Smooth muscle cell (in vitro differentiated cells): Measurements from ENCODE around the gene GKN1. TPM values are rescaled to one million over a fixed set of nuclear protein-coding genes. Genes with fewer than 3 reads are reported as not detected.

Experiments used
- DNase-seq: peaks from one replicate; lab custom pipeline; 2025; ENCODE audit not compliant: unreplicated experiment; lab: John Stamatoyannopoulos, UW
- H2AFZ ChIP-seq: fragments of 200-600 bp; sonication (generic); 2 replicates; pipeline ENCODE4 v1.6.0; 2016; ENCODE audit warnings: antibody characterized with exemption, low read depth, mild to moderate bottlenecking
- H3F3A ChIP-seq: fragments of 200-600 bp; sonication (generic); 2 replicates; pipeline ENCODE4 v1.6.0; 2017; ENCODE audit warnings: antibody characterized with exemption, low read depth
- H3K27ac ChIP-seq: fragments of 200-600 bp; sonication (generic); 2 replicates; pipeline ENCODE4 v1.5.1; 2016; ENCODE audit warnings: low read depth, mild to moderate bottlenecking
- H3K27me3 ChIP-seq: fragments of 200-600 bp; sonication (generic); 2 replicates; pipeline ENCODE4 v1.6.1; 2016; ENCODE audit warnings: low read depth, mild to moderate bottlenecking
- H3K36me3 ChIP-seq: fragments of 200-600 bp; sonication (generic); 2 replicates; pipeline ENCODE4 v1.5.1; 2016; ENCODE audit warnings: low read depth
- H3K4me1 ChIP-seq: fragments of 200-600 bp; sonication (generic); 2 replicates; pipeline ENCODE4 v1.5.1; 2016; ENCODE audit warnings: low read depth
- H3K4me2 ChIP-seq: fragments of 200-600 bp; sonication (generic); 2 replicates; pipeline ENCODE4 v1.6.0; 2016; ENCODE audit warnings: mild to moderate bottlenecking
- H3K4me3 ChIP-seq: fragments of 200-600 bp; sonication (generic); 2 replicates; pipeline ENCODE4 v1.5.1; 2016; ENCODE audit warnings: mild to moderate bottlenecking
- H3K79me2 ChIP-seq: fragments of 200-600 bp; sonication (generic); 2 replicates; pipeline ENCODE4 v1.6.0; 2016; ENCODE audit warnings: low read depth, mild to moderate bottlenecking
- H3K9ac ChIP-seq: fragments of 200-600 bp; sonication (generic); 2 replicates; pipeline ENCODE4 v1.6.0; 2016; ENCODE audit warnings: low read depth
- H3K9me3 ChIP-seq: fragments of 200-600 bp; sonication (generic); replicated peaks from 2 replicates; pipeline ENCODE4 v1.5.1; 2016; ENCODE audit warnings: low read depth
- H4K20me1 ChIP-seq: fragments of 200-600 bp; sonication (generic); 2 replicates; pipeline ENCODE4 v1.6.0; 2016; ENCODE audit warnings: low read depth
- WGBS: methylation state at CpG from one replicate; pipeline ENCODE4 v1.1.7; 2016; ENCODE audit warnings: low lambda C conversion rate; 5-methylcytosine and 5-hydroxymethylcytosine counted together
- polyA plus RNA-seq: library from polyadenylated mRNA; unstranded; fragments of >200 nt; fragmentation: Nextera tagmentation; extraction: Ambion mirVana; gene quantifications from 2 replicates; pipeline ENCODE4 v1.2.1, GENCODE V29; 2016
- total RNA-seq: library from RNA; depleted of rRNA; stranded (reverse); fragments of >200 nt; gene quantifications from 2 replicates; pipeline ENCODE4 v1.2.3, GENCODE V29; 2014
- TF ChIP-seq, protein P1 (sequence below): fragments of 200-600 bp; sonication (generic); IDR thresholded peaks from 2 replicates; pipeline ENCODE4 v1.5.1; 2017; ENCODE audit warnings: borderline replicate concordance, mild to moderate bottlenecking, antibody characterized with exemption; ENCODE audit not compliant: insufficient read depth, poor library complexity, severe bottlenecking

Gene GKN1
- total and polyA plus RNA-seq, 2 experiments from 2014 or later, result not detected

DNA sequence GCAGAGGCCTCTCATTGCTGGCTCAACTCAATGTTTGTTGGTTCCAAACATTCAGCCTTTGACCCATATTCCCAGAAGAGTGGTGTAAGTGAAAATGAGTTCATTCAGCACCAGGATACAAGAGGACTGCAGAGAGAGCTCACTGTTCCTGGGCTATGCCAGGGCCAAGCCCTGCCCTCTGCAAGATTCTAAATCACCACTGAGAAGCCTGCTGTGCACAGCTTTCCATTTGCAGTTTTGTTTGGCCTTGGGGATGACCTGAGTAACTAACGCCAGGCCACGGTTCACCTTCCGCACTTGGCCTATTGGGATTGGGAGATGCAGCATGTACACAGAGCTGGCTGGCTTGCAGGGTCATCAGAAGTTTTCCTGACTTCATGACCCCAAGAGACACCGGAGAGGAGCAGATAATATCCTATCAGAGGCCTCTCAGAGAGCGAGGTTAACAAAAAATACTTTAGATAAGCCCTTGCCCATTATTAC is 12.6 kb downstream of the GKN1 start:
- no peaks in the 10 kb centered on the region for H3K79me2 ChIP-seq
- no peaks in the 10 kb centered on the region for H4K20me1 ChIP-seq
- no peaks in the 10 kb centered on the region for H3F3A ChIP-seq
- H3K9ac ChIP-seq, result no peak overlapping the region
- 90% methylated on average over 5 of the region's 5 CpGs for WGBS
- no peaks in the 10 kb centered on the region for H3K4me1 ChIP-seq
- H3K36me3 ChIP-seq, result no peaks in the 10 kb centered on the region
- no peak overlapping the region for H2AFZ ChIP-seq
- TF ChIP-seq, protein P1, sequence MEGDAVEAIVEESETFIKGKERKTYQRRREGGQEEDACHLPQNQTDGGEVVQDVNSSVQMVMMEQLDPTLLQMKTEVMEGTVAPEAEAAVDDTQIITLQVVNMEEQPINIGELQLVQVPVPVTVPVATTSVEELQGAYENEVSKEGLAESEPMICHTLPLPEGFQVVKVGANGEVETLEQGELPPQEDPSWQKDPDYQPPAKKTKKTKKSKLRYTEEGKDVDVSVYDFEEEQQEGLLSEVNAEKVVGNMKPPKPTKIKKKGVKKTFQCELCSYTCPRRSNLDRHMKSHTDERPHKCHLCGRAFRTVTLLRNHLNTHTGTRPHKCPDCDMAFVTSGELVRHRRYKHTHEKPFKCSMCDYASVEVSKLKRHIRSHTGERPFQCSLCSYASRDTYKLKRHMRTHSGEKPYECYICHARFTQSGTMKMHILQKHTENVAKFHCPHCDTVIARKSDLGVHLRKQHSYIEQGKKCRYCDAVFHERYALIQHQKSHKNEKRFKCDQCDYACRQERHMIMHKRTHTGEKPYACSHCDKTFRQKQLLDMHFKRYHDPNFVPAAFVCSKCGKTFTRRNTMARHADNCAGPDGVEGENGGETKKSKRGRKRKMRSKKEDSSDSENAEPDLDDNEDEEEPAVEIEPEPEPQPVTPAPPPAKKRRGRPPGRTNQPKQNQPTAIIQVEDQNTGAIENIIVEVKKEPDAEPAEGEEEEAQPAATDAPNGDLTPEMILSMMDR, result no peak
- no peaks in the 10 kb centered on the region for H3K27me3 ChIP-seq
- H3K9me3 ChIP-seq, result no peaks in the 10 kb centered on the region
- H3K27ac ChIP-seq, result no peak overlapping the region
- no peak for DNase-seq
- H3K4me3 ChIP-seq, result no peak overlapping the region
- H3K4me2 ChIP-seq, result no peak overlapping the region

DNA sequence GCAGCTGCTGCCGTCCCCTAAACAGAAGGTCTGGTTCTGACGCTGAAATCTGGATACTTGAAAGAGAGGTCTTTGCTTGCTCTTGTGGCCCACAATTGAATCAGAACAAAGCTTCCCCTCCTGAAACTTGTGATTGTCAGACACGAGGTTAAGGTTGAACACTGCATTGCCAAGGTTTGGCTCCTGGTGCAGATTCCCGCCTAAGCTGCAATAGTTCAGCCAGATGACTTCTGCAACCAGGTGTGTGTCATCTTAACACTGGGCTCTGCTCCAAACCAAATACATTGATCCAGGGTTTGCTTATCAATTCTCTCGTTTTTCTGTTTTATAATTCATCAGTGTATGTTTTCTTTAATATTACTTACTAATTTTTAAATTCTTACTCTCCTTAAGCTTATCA is 14.6 kb downstream of the GKN1 start:
- DNase-seq, result no peak
- H3K4me3 ChIP-seq, result no peak overlapping the region
- H3K27ac ChIP-seq, result no peak overlapping the region
- no peaks in the 10 kb centered on the region for H3K9me3 ChIP-seq
- no peaks in the 10 kb centered on the region for H3K36me3 ChIP-seq
- no peak overlapping the region for H3K9ac ChIP-seq
- H3K4me1 ChIP-seq, result no peaks in the 10 kb centered on the region
- no peaks in the 10 kb centered on the region for H3F3A ChIP-seq
- no peaks in the 10 kb centered on the region for H3K79me2 ChIP-seq
- H3K4me2 ChIP-seq, result no peak overlapping the region
- H2AFZ ChIP-seq, result no peak overlapping the region
- H4K20me1 ChIP-seq, result no peaks in the 10 kb centered on the region
- TF ChIP-seq, protein P1, result no peak
- H3K27me3 ChIP-seq, result no peaks in the 10 kb centered on the region
- 81% methylated on average over 5 of the region's 5 CpGs for WGBS

DNA sequence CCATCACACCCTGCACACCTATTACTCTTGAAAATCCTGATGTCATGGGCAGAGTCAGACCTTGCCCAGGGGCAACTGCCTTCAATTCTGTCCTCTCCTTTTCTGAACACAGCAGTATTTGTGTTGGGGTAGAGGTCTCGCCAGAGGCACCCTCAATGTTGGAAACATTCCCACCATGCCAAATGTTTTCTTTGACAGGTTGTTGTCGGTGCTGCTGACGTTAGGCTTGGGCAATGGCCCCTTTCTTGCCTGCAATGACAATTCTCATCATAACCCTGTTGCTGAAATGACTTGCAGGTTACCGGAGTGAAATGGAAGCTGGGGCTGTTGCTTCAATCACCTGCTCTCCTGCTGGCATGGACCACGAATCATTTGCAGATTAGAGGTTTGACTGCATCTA is 17.9 kb downstream of the GKN1 start:
- Histone ChIP-seq H3K79me2 (no peaks in the 10 kb centered on the region), H3K9me3 (no peaks in the 10 kb centered on the region), H2AFZ (no peak overlapping the region), H3K27ac (no peak overlapping the region), H3K36me3 (no peaks in the 10 kb centered on the region), H3K27me3 (no peaks in the 10 kb centered on the region), H3K4me2 (no peak overlapping the region), H4K20me1 (no peaks in the 10 kb centered on the region), H3K9ac (no peak overlapping the region), H3K4me1 (no peaks in the 10 kb centered on the region), H3K4me3 (no peak overlapping the region), H3F3A (no peaks in the 10 kb centered on the region)
- 86% methylated on average over 5 of the region's 5 CpGs for WGBS
- TF ChIP-seq, protein P1, result no peak
- DNase-seq, result no peak

DNA sequence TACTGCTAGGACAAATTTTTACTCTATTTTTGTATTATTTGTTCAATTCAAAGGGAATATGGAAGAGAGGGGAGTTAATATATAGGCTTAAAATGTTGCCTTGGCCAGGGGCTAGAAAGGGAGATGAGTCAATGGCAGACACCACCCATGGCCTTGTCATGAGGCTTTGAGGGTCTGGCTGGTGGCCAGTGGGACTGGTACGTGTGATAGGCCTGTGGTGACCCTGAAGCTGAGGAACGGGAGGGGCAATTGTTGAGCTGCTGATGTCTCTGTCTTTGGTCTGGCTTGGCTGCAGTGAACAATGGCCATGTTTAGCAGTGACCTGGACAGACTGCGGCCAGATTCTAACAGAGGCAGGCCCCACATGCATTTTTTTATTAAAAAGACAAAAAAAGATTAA is 18.5 kb downstream of the GKN1 start:
- no peak for DNase-seq
- TF ChIP-seq, protein P1, result no peak
- Histone ChIP-seq H3K27ac (no peak overlapping the region), H3F3A (no peaks in the 10 kb centered on the region), H3K4me2 (no peak overlapping the region), H4K20me1 (no peaks in the 10 kb centered on the region), H3K79me2 (no peaks in the 10 kb centered on the region), H3K36me3 (no peaks in the 10 kb centered on the region), H3K9ac (no peak overlapping the region), H3K9me3 (no peaks in the 10 kb centered on the region), H3K27me3 (no peaks in the 10 kb centered on the region), H3K4me1 (no peaks in the 10 kb centered on the region), H3K4me3 (no peak overlapping the region), H2AFZ (no peak overlapping the region)
- WGBS, result 71% methylated on average over 3 of the region's 3 CpGs
